Choroid plexus epithelial cell (primary cell): ENCODE results near the gene SEBOX.

Source experiments
- DNase-seq: peaks from one replicate; pipeline ENCODE4 v3.0.0-alpha.2; 2010; ENCODE audit warnings: low read depth
- H3K4me3 ChIP-seq: 2 replicates; pipeline ENCODE4 v1.5.1; 2011; ENCODE audit warnings: low read depth, mild to moderate bottlenecking, control low read depth, low read length, moderate library complexity
- CTCF ChIP-seq: conservative IDR thresholded peaks from 2 replicates; pipeline ENCODE4 v1.5.1; 2011; ENCODE audit warnings: low read depth, mild to moderate bottlenecking, control low read depth, inconsistent platforms, low read length, moderate library complexity

Gene SEBOX

GRCh38 chr17:28346746-28347246, 18.2 kb downstream of the SEBOX start:
- peak; percentile 78 for DNase-seq
- TF ChIP-seq CTCF: peak; percentile 64
- no peak overlapping the region for H3K4me3 ChIP-seq

GRCh38 chr17:28346199-28346580, 18.8 kb downstream of the SEBOX start:
- no peak overlapping the region for H3K4me3 ChIP-seq
- TF ChIP-seq CTCF: no peak
- DNase-seq: peak; percentile 67

GRCh38 chr17:28345419-28346198, 19.4 kb downstream of the SEBOX start:
- no peak for DNase-seq
- no peak for TF ChIP-seq CTCF
- H3K4me3 ChIP-seq: no peak overlapping the region

GRCh38 chr17:28344435-28344901, 20.5 kb downstream of the SEBOX start:
- no peak overlapping the region for H3K4me3 ChIP-seq
- no peak for DNase-seq
- TF ChIP-seq CTCF: no peak

GRCh38 chr17:28344011-28344410, 21.0 kb downstream of the SEBOX start:
- no peak for TF ChIP-seq CTCF
- H3K4me3 ChIP-seq: no peak overlapping the region
- no peak for DNase-seq

- DNase-seq: no peak
- H3K4me3 ChIP-seq: no peak overlapping the region
- no peak for TF ChIP-seq CTCF
Measured at GRCh38 chr17:28343491-28343932, 21.5 kb downstream of the SEBOX start.

GRCh38 chr17:28342313-28342712, 22.7 kb downstream of the SEBOX start:
- no peak for DNase-seq

More at GRCh38 chr17:28342313-28342712, 22.7 kb downstream of the SEBOX start:
- no peak overlapping the region for H3K4me3 ChIP-seq
- no peak for TF ChIP-seq CTCF
